Keratinocyte (primary cell): ENCODE results near the gene ENO4.

Experiments used
- EZH2 ChIP-seq: IDR thresholded peaks from one replicate; pipeline ENCODE4 v1.6.1; 2012; ENCODE audit warnings: inconsistent platforms, mild to moderate bottlenecking, low read length, moderate library complexity
- TF ChIP-seq, protein P1 (sequence below), 3 experiments: IDR thresholded peaks in 1 of 3; conservative IDR thresholded peaks in 1 of 3; optimal IDR thresholded peaks in 1 of 3; 2 replicates in 2 of 3; 3 replicates in 1 of 3; pipeline versions ENCODE3 to v1.5.1; 2011; ENCODE audit warnings: low read length in 3 of 3, mild to moderate bottlenecking in 3 of 3, moderate library complexity in 2 of 3, control low read depth in 1 of 3, inconsistent platforms in 1 of 3; ENCODE audit not compliant: insufficient read depth in 2 of 3; ENCODE audit errors: extremely low read depth in 1 of 3

DNA sequence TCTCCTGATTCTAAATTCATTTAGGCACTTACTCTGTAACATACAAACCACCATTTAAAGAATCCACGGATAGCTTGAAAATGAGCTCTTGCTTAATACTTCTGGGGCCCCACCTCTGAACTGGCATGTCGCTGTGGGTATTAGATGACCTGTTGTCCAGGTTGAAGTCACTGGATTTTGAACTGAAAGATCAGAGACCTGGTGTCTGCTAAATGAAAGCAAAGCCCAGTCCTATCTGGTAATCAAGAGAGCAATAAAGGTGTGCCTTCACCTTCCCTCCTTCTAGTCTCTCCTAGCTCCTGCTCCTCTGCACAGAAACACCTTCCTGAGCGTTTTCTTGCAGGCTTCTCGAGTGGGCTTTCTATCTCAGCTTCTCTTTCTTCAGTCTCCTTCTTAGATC, 4.4 kb downstream of the ENO4 start:
- no peak for TF ChIP-seq EZH2
- TF ChIP-seq, protein P1, sequence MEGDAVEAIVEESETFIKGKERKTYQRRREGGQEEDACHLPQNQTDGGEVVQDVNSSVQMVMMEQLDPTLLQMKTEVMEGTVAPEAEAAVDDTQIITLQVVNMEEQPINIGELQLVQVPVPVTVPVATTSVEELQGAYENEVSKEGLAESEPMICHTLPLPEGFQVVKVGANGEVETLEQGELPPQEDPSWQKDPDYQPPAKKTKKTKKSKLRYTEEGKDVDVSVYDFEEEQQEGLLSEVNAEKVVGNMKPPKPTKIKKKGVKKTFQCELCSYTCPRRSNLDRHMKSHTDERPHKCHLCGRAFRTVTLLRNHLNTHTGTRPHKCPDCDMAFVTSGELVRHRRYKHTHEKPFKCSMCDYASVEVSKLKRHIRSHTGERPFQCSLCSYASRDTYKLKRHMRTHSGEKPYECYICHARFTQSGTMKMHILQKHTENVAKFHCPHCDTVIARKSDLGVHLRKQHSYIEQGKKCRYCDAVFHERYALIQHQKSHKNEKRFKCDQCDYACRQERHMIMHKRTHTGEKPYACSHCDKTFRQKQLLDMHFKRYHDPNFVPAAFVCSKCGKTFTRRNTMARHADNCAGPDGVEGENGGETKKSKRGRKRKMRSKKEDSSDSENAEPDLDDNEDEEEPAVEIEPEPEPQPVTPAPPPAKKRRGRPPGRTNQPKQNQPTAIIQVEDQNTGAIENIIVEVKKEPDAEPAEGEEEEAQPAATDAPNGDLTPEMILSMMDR (optimal IDR thresholded peaks at IDR 0.05 in 1 of 3, IDR thresholded peaks at IDR 0.05 in 1 of 3, conservative IDR thresholded peaks at IDR 0.05 in 1 of 3; ENCODE audit: extremely low read depth in 1 of 3, insufficient read depth in 2 of 3, low read length in 3 of 3), result no peak
